Tibial nerve (tissue), 4 donors: ENCODE data around the gene ZMYND8.

Source experiments
- EP300 ChIP-seq, 2 donors: sonication (generic); formaldehyde crosslinking; IDR thresholded peaks; one replicate each; pipeline ENCODE4 v1.6.1; 2017; ENCODE audit warnings: antibody characterized with exemption in 2 of 2, mild to moderate bottlenecking in 1 of 2
- POLR2A ChIP-seq, 2 donors: fragments of 450-650 bp; IDR thresholded peaks; one replicate each; pipeline ENCODE4 v1.6.1; 2017; ENCODE audit warnings: antibody characterized with exemption in 2 of 2, mild to moderate bottlenecking in 2 of 2, moderate library complexity in 2 of 2
- TF ChIP-seq, protein P1 (sequence below), 5 experiments: fragments of 200-600 bp in 3 of 5; fragments of 450-650 bp in 2 of 5; sonication (generic) in 3 of 5; IDR thresholded peaks; one replicate each; pipeline ENCODE4 v1.5.1; 2016 to 2019; ENCODE audit warnings: antibody characterized with exemption in 5 of 5, mild to moderate bottlenecking in 3 of 5, moderate library complexity in 2 of 5

DNA sequence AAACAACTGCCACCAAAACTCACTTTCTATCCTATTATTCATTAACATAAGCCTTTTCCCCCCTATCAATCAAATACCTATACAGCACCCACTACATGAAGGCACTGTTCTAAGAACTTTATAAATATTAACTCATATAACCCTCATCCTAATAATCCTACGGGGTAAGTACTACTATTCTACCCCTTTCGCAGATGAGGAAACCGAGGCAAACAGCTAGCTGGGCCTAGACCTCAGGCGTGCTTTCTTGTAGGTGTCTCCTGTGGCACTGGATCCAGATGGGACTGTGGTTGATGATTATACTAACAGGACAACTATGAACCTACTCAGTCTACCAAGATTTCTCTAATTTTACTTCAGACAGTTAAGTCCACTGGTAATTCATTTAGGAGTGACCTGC is 131.6 kb downstream of the ZMYND8 start:
- no peak for TF ChIP-seq POLR2A (IDR thresholded peaks at IDR 0.05)
- TF ChIP-seq, protein P1, sequence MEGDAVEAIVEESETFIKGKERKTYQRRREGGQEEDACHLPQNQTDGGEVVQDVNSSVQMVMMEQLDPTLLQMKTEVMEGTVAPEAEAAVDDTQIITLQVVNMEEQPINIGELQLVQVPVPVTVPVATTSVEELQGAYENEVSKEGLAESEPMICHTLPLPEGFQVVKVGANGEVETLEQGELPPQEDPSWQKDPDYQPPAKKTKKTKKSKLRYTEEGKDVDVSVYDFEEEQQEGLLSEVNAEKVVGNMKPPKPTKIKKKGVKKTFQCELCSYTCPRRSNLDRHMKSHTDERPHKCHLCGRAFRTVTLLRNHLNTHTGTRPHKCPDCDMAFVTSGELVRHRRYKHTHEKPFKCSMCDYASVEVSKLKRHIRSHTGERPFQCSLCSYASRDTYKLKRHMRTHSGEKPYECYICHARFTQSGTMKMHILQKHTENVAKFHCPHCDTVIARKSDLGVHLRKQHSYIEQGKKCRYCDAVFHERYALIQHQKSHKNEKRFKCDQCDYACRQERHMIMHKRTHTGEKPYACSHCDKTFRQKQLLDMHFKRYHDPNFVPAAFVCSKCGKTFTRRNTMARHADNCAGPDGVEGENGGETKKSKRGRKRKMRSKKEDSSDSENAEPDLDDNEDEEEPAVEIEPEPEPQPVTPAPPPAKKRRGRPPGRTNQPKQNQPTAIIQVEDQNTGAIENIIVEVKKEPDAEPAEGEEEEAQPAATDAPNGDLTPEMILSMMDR (IDR thresholded peaks at IDR 0.05): no peak
- no peak for TF ChIP-seq EP300 (IDR thresholded peaks at IDR 0.05)
